WTC11 (cell line): Measurements from ENCODE around the gene CACNA2D3. TPM values are rescaled to one million over a fixed set of nuclear protein-coding genes. Genes with fewer than 3 reads are reported as not detected.
A peak's percentile ranks its signal among the peaks of the same experiment; 100 is the strongest.

Experiments
- ATAC-seq: fragments of 200-7000 bp; cut with Tn5 transposase; 2 replicates; pipeline ENCODE4 v1.10.0; 2021; ENCODE audit warnings: mild to moderate bottlenecking, moderate library complexity
- CTCF ChIA-PET: fragments of 300-600 bp; sonication (Branson Sonifier 250); formaldehyde crosslinking; loops from one replicate; lab custom pipeline; 2021; ENCODE audit warnings: antibody characterized with exemption; lab: Charles Lee
- POLR2A ChIA-PET: fragments of 350-600 bp; sonication (Branson Sonifier 250); formaldehyde crosslinking; loops from one replicate; lab custom pipeline; 2021; ENCODE audit warnings: antibody characterized with exemption; lab: Charles Lee
- DNase-seq: peaks from one replicate; pipeline ENCODE4 v3.0.0; 2021; ENCODE audit warnings: low spot score
- H3K27ac Mint-ChIP-seq: 2 replicates; pipeline ENCODE4 v1.8.0; 2021; ENCODE audit warnings: mixed read lengths
- H3K27me3 Mint-ChIP-seq: 2 replicates; pipeline ENCODE4 v1.8.0; 2021; ENCODE audit warnings: low read depth, mild to moderate bottlenecking, moderate library complexity, mixed read lengths
- H3K36me3 Mint-ChIP-seq: 2 replicates; pipeline ENCODE4 v1.8.0; 2021; ENCODE audit warnings: mixed read lengths
- H3K4me1 Mint-ChIP-seq: 2 replicates; pipeline ENCODE4 v1.8.0; 2022; ENCODE audit warnings: mixed read lengths
- H3K4me3 Mint-ChIP-seq: 2 replicates; pipeline ENCODE4 v1.8.0; 2021; ENCODE audit warnings: mild to moderate bottlenecking, moderate library complexity, mixed read lengths
- H3K9me3 Mint-ChIP-seq: 2 replicates; pipeline ENCODE4 v1.8.0; 2021; ENCODE audit warnings: mixed read lengths
- ARID4B ChIP-seq: sonication (generic); formaldehyde crosslinking; IDR thresholded peaks from 2 replicates; pipeline ENCODE4 v1.8.0; 2023; ENCODE audit warnings: missing genetic modification reagents, mild to moderate bottlenecking, borderline replicate concordance
- CDX4 ChIP-seq: fragments of 250-450 bp; sonication (Bioruptor Pico); IDR thresholded peaks from 2 replicates; pipeline ENCODE4 v1.9.0; 2021; ENCODE audit warnings: moderate library complexity, mild to moderate bottlenecking, inconsistent platforms, borderline replicate concordance
- E2F1 ChIP-seq: sonication (generic); formaldehyde crosslinking; IDR thresholded peaks from 2 replicates; pipeline ENCODE4 v1.8.0; 2022; ENCODE audit warnings: mild to moderate bottlenecking, missing genetic modification reagents
- E2F4 ChIP-seq: sonication (generic); formaldehyde crosslinking; IDR thresholded peaks from 2 replicates; pipeline ENCODE4 v1.8.1; 2022; ENCODE audit warnings: low read depth, mild to moderate bottlenecking, moderate library complexity, missing genetic modification reagents, borderline replicate concordance
- FOXK1 ChIP-seq: sonication (generic); formaldehyde crosslinking; IDR thresholded peaks from 2 replicates; pipeline ENCODE4 v1.8.0; 2022; ENCODE audit warnings: mild to moderate bottlenecking, moderate library complexity, missing genetic modification reagents
- GABPB1 ChIP-seq: sonication (generic); formaldehyde crosslinking; IDR thresholded peaks from 2 replicates; pipeline ENCODE4 v1.8.1; 2023; ENCODE audit warnings: mild to moderate bottlenecking, missing genetic modification reagents
- GRHL2 ChIP-seq: fragments of 250-450 bp; sonication (Bioruptor Pico); IDR thresholded peaks from 2 replicates; pipeline ENCODE4 v1.8.0; 2022; ENCODE audit warnings: mild to moderate bottlenecking, moderate library complexity; ENCODE audit not compliant: insufficient replicate concordance, severe bottlenecking
- HMGA2 ChIP-seq: fragments of 250-450 bp; sonication (Bioruptor Pico); IDR thresholded peaks from 2 replicates; pipeline ENCODE4 v1.4.0; 2021; ENCODE audit warnings: mild to moderate bottlenecking, moderate library complexity
- KAT7 ChIP-seq: sonication (generic); formaldehyde crosslinking; IDR thresholded peaks from 2 replicates; pipeline ENCODE4 v1.8.1; 2023; ENCODE audit warnings: missing genetic modification reagents, mild to moderate bottlenecking, borderline replicate concordance
- NFATC4 ChIP-seq: fragments of 250-450 bp; sonication (Bioruptor Pico); IDR thresholded peaks from 2 replicates; pipeline ENCODE4 v1.9.0; 2021; ENCODE audit warnings: mild to moderate bottlenecking
- NR1H2 ChIP-seq: sonication (generic); formaldehyde crosslinking; IDR thresholded peaks from 2 replicates; pipeline ENCODE4 v1.9.0; 2021; ENCODE audit warnings: mild to moderate bottlenecking, moderate library complexity, missing genetic modification reagents
- NR2C2 ChIP-seq: sonication (generic); formaldehyde crosslinking; IDR thresholded peaks from 2 replicates; pipeline ENCODE4 v1.8.0; 2022; ENCODE audit warnings: mild to moderate bottlenecking, missing genetic modification reagents
- NR3C1 ChIP-seq: sonication (generic); formaldehyde crosslinking; conservative IDR thresholded peaks from 2 replicates; pipeline ENCODE4 v1.8.1; 2023; ENCODE audit warnings: low read depth, mild to moderate bottlenecking, missing genetic modification reagents
- RELA ChIP-seq: sonication (generic); formaldehyde crosslinking; IDR thresholded peaks from 2 replicates; pipeline ENCODE4 v1.8.1; 2022; ENCODE audit warnings: missing genetic modification reagents, mild to moderate bottlenecking, borderline replicate concordance
- SMAD4 ChIP-seq: sonication (generic); formaldehyde crosslinking; IDR thresholded peaks from 2 replicates; pipeline ENCODE4 v1.8.0; 2022; ENCODE audit warnings: mild to moderate bottlenecking, missing genetic modification reagents
- ZNF263 ChIP-seq: sonication (generic); formaldehyde crosslinking; IDR thresholded peaks from 2 replicates; pipeline ENCODE4 v1.8.1; 2022; ENCODE audit warnings: low read depth, mild to moderate bottlenecking, moderate library complexity, missing genetic modification reagents
- ZNF423 ChIP-seq: fragments of 250-450 bp; sonication (Bioruptor Pico); IDR thresholded peaks from 2 replicates; pipeline ENCODE4 v2.1.2; 2022; ENCODE audit warnings: mild to moderate bottlenecking, moderate library complexity
- ZNF425 ChIP-seq: fragments of 250-450 bp; sonication (Bioruptor Pico); conservative IDR thresholded peaks from 2 replicates; pipeline ENCODE4 v1.9.0; 2021; ENCODE audit warnings: mild to moderate bottlenecking
- ZNF512 ChIP-seq: sonication (generic); formaldehyde crosslinking; IDR thresholded peaks from 2 replicates; pipeline ENCODE4 v1.8.1; 2022; ENCODE audit warnings: missing genetic modification reagents, borderline replicate concordance
- ZSCAN18 ChIP-seq: fragments of 250-450 bp; sonication (Bioruptor Pico); IDR thresholded peaks from 2 replicates; pipeline ENCODE4 v2.1.2; 2022; ENCODE audit warnings: mild to moderate bottlenecking, moderate library complexity
- total RNA-seq: library from RNA; stranded (reverse); gene quantifications from 3 replicates; pipeline ENCODE4 v1.2.3, GENCODE V29; 2021

CACNA2D3 gene
- total RNA-seq, 1 experiment from 2014 or later, result 5.0 TPM

- no peaks in the 10 kb centered on the region for H3K27me3 Mint-ChIP-seq
- no peaks in the 10 kb centered on the region for H3K36me3 Mint-ChIP-seq
- H3K27ac Mint-ChIP-seq, result no peak overlapping the region
- ATAC-seq (no peak), DNase-seq (no peak)
- H3K4me3 Mint-ChIP-seq, result no peak overlapping the region
- H3K4me1 Mint-ChIP-seq, result peaks cover 42% of the 10 kb centered on the region
- H3K9me3 Mint-ChIP-seq, result no peaks in the 10 kb centered on the region
- ChIA-PET CTCF (interaction anchor here (0.8 kb wide), 1 partner anchor 9 kb away, joined by 3 read pairs; no protein-coding TSS in a partner anchor), POLR2A (interaction anchor here (0.7 kb wide), 1 partner anchor 456 kb away, joined by 7 read pairs; no protein-coding TSS in a partner anchor)
- TF ChIP-seq ZNF425 (CRISPR knock-in tag), result no peak
- no peak for TF ChIP-seq HMGA2
- TF ChIP-seq KAT7 (CRISPR knock-in tag), result no peak
- no peak for TF ChIP-seq GABPB1 (CRISPR knock-in tag)
- TF ChIP-seq RELA (CRISPR knock-in tag), result no peak
- no peak for TF ChIP-seq FOXK1 (CRISPR knock-in tag)
- TF ChIP-seq ZNF423, result no peak
- no peak for TF ChIP-seq SMAD4 (CRISPR knock-in tag)
- TF ChIP-seq NR2C2 (CRISPR knock-in tag), result no peak
- no peak for TF ChIP-seq CDX4
Observed at GRCh38 chr3:54862526-54862925, 740.2 kb downstream of the CACNA2D3 start.

GRCh38 chr3:54863366-54863765 lies 741.0 kb downstream of the CACNA2D3 start:
- DNase-seq, result no peak
- POLR2A ChIA-PET, result no interaction called here
- ATAC-seq, result 0 out of 2 replicates have a peak, but pooled peaks have one; percentile 32
- Mint-ChIP-seq H3K4me3 (no peak overlapping the region), H3K9me3 (no peaks in the 10 kb centered on the region), H3K36me3 (no peaks in the 10 kb centered on the region), H3K27ac (peak overlapping the region; percentile 46; the same call in 1 of the 2 replicates), H3K4me1 (peaks cover 33% of the 10 kb centered on the region), H3K27me3 (no peaks in the 10 kb centered on the region)
- CTCF ChIA-PET, result no interaction called here
- TF ChIP-seq GRHL2 (CRISPR knock-in tag) (no peak), ZSCAN18 (no peak), NR1H2 (CRISPR knock-in tag) (no peak), NFATC4 (CRISPR knock-in tag) (no peak), E2F1 (no peak), ZNF263 (CRISPR knock-in tag) (no peak), ZNF512 (no peak), ARID4B (CRISPR knock-in tag) (no peak), ZNF425 (CRISPR knock-in tag) (no peak), E2F4 (CRISPR knock-in tag) (no peak), GABPB1 (CRISPR knock-in tag) (no peak), NR3C1 (CRISPR knock-in tag) (no peak)
